GM18505 (cell line): ENCODE measurements around the gene ADAMTS1.

Source experiments
- ATAC-seq: cut with Tn5 transposase; IDR thresholded peaks from one replicate; pipeline ENCODE4 v1.9.1; 2021; ENCODE audit not compliant: unreplicated experiment
- POLR2A ChIP-seq: IDR thresholded peaks from 4 replicates; pipeline ENCODE4 v1.6.1; 2011; ENCODE audit warnings: borderline replicate concordance; ENCODE audit not compliant: insufficient read depth, insufficient read length; ENCODE audit errors: extremely low read depth

The ADAMTS1 gene

GRCh38 chr21:26850116-26850643, 5.0 kb upstream of the ADAMTS1 start:
- no peak for ATAC-seq

GRCh38 chr21:26849428-26850115, 4.4 kb upstream of the ADAMTS1 start:
- no peak for ATAC-seq
- TF ChIP-seq POLR2A: no peak

More at GRCh38 chr21:26850116-26850643, 5.0 kb upstream of the ADAMTS1 start:
- TF ChIP-seq POLR2A: no peak

- no peak for ATAC-seq
Measured at GRCh38 chr21:26847921-26848320, 2.7 kb upstream of the ADAMTS1 start.

GRCh38 chr21:26847002-26847401, 1.8 kb upstream of the ADAMTS1 start:
- TF ChIP-seq POLR2A: no peak
- ATAC-seq: no peak

More at GRCh38 chr21:26847921-26848320, 2.7 kb upstream of the ADAMTS1 start:
- no peak for TF ChIP-seq POLR2A

- ATAC-seq: no peak
- TF ChIP-seq POLR2A: no peak
Measured at GRCh38 chr21:26846036-26846931, 1.1 kb upstream of the ADAMTS1 start.

- no peak for ATAC-seq
- TF ChIP-seq POLR2A: no peak
Measured at GRCh38 chr21:26845759-26846035, 488 bp upstream of the ADAMTS1 start.

- no peak for ATAC-seq
- no peak for TF ChIP-seq POLR2A
Measured at GRCh38 chr21:26844258-26845065, 747 bp downstream of the ADAMTS1 start.

GRCh38 chr21:26843933-26844257, 1.3 kb downstream of the ADAMTS1 start:
- TF ChIP-seq POLR2A: no peak
- ATAC-seq: no peak

- no peak for TF ChIP-seq POLR2A
Measured at GRCh38 chr21:26842974-26843932, 2.0 kb downstream of the ADAMTS1 start.

GRCh38 chr21:26842300-26842699, 2.9 kb downstream of the ADAMTS1 start:
- TF ChIP-seq POLR2A: no peak
- ATAC-seq: no peak

More at GRCh38 chr21:26842974-26843932, 2.0 kb downstream of the ADAMTS1 start:
- no peak for ATAC-seq

GRCh38 chr21:26840912-26841311, 4.3 kb downstream of the ADAMTS1 start:
- TF ChIP-seq POLR2A: no peak
- ATAC-seq: no peak

GRCh38 chr21:26840201-26840600, 5.0 kb downstream of the ADAMTS1 start:
- no peak for ATAC-seq
- no peak for TF ChIP-seq POLR2A

- ATAC-seq: no peak
Measured at GRCh38 chr21:26837539-26837938, 7.7 kb downstream of the ADAMTS1 start.

GRCh38 chr21:26836528-26836927, 8.7 kb downstream of the ADAMTS1 start:
- TF ChIP-seq POLR2A: no peak
- ATAC-seq: no peak

More at GRCh38 chr21:26837539-26837938, 7.7 kb downstream of the ADAMTS1 start:
- no peak for TF ChIP-seq POLR2A
